Endothelial cell of hepatic sinusoid (primary cell): ENCODE results near the gene DPP10.
"Not testable (repeated sequence)": the region's sequence is repeated elsewhere in the genome, so short reads cannot be mapped to it uniquely, and the experiment has no call there.

Experiments used
- in situ Hi-C: cut with HindIII; loops from 2 replicates; pipeline ENCODE4 v1.10.0; 2017; ENCODE audit warnings: low sequenced_read_pairs

The DPP10 gene

GRCh38 chr2:114442510-114442909, at the start of gene DPP10:
Gene DPP10 (plus strand): TSS chr2:114442641.
- in situ Hi-C loops = no loop called here

GRCh38 chr2:114400890-114401289, 41.6 kb upstream of the DPP10 start:
- in situ Hi-C loops = no loop called here

GRCh38 chr2:114405247-114406116, 37.0 kb upstream of the DPP10 start:
- in situ Hi-C loops = no loop called here

- in situ Hi-C loops = no loop called here
Observed at GRCh38 chr2:114406347-114406746, 36.1 kb upstream of the DPP10 start.

GRCh38 chr2:114407353-114407752, 35.1 kb upstream of the DPP10 start:
- in situ Hi-C loops = not testable (repeated sequence)

GRCh38 chr2:114421781-114422180, 20.7 kb upstream of the DPP10 start:
- in situ Hi-C loops = no loop called here

GRCh38 chr2:114424699-114425098, 17.7 kb upstream of the DPP10 start:
- in situ Hi-C loops = no loop called here

GRCh38 chr2:114426756-114427155, 15.7 kb upstream of the DPP10 start:
- in situ Hi-C loops = no loop called here

- in situ Hi-C loops = no loop called here
Observed at GRCh38 chr2:114436329-114436728, 6.1 kb upstream of the DPP10 start.

- in situ Hi-C loops = no loop called here
Observed at GRCh38 chr2:114446571-114446970, 4.1 kb downstream of the DPP10 start.

- in situ Hi-C loops = no loop called here
Observed at GRCh38 chr2:114450639-114451038, 8.2 kb downstream of the DPP10 start.

GRCh38 chr2:114456566-114456965, 14.1 kb downstream of the DPP10 start:
- in situ Hi-C loops = no loop called here

GRCh38 chr2:114457956-114458355, 15.5 kb downstream of the DPP10 start:
- in situ Hi-C loops = no loop called here

GRCh38 chr2:114461116-114461515, 18.7 kb downstream of the DPP10 start:
- in situ Hi-C loops = no loop called here

- in situ Hi-C loops = no loop called here
Observed at GRCh38 chr2:114464961-114465706, 22.7 kb downstream of the DPP10 start.

- in situ Hi-C loops = no loop called here
Observed at GRCh38 chr2:114468343-114468742, 25.9 kb downstream of the DPP10 start.

GRCh38 chr2:114472246-114472645, 29.8 kb downstream of the DPP10 start:
- in situ Hi-C loops = no loop called here

GRCh38 chr2:114472726-114473125, 30.3 kb downstream of the DPP10 start:
- in situ Hi-C loops = no loop called here

GRCh38 chr2:114488841-114489530, 46.5 kb downstream of the DPP10 start:
- in situ Hi-C loops = no loop called here

GRCh38 chr2:114495046-114495445, 52.6 kb downstream of the DPP10 start:
- in situ Hi-C loops = no loop called here

GRCh38 chr2:114496959-114497358, 54.5 kb downstream of the DPP10 start:
- in situ Hi-C loops = no loop called here
